A549 treated with Hydrocortisone at 1 μM for 4 hours (cell line): Measurements from ENCODE around the gene ERVH48-1. TPM values are rescaled to one million over a fixed set of nuclear protein-coding genes. Genes with fewer than 3 reads are reported as not detected.

Experiments used
- total RNA-seq: library from RNA; stranded (reverse); fragments of 200-300 nt; extraction: Qiagen RNA extraction; gene quantifications from 5 replicates; pipeline ENCODE4 v1.2.3, GENCODE V29; 2022

ERVH48-1 gene
- not detected in 5 replicates for total RNA-seq

GRCh38 chr21:42925114-42925926, at the start of gene ERVH48-1:
TSS of gene ERVH48-1 (minus strand) at chr21:42925630. CDS start at chr21:42919006, 6,624 bp downstream.

DNA sequence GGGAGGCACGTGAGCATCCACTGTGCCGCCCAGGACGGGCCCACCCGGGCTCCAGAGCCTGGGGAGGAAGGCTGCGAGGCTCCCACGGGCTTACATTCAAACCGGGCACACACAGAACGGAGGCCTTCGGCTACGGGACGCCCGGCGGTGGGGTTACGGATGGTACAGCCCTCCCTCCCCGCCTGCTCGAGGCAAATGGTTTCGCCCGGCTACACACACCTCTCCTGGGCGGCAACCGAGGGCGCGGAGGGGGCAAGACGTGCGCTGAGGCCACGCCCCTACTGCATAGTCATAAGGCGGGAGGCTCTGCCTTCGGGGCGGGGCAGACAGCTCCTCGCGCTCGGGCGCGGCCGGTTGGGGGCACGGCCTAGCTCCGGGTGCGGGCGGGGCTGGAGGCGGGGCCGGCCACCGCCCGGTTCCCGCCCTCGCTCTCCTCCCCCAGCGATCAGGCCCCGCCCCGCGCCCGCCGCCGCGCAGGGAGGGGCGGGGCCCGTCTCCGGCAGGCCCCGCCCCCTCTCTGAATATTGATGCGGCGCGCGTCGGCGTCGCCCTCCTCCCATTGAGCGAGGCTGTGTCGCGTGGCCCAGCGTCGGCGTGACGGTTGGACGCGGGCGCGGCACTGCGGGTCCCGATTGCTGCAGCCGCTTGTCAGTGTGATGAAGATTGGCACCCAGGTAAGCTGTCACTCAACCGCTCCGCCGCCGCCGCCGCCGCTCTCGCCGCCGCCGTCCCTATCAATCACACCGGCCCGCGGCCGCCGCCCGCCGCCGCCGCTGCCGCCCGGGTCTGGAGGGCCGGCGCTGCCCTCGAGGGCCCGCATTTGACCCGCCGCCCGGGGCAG, 48.8 kb upstream of the ERVH48-1 start, which contains the start of gene PKNOX1:
Gene PKNOX1 (plus strand): TSS at position 572 of the 841 bp plus-strand sequence. CDS start 29,820 bp downstream, outside the sequence.

DNA sequence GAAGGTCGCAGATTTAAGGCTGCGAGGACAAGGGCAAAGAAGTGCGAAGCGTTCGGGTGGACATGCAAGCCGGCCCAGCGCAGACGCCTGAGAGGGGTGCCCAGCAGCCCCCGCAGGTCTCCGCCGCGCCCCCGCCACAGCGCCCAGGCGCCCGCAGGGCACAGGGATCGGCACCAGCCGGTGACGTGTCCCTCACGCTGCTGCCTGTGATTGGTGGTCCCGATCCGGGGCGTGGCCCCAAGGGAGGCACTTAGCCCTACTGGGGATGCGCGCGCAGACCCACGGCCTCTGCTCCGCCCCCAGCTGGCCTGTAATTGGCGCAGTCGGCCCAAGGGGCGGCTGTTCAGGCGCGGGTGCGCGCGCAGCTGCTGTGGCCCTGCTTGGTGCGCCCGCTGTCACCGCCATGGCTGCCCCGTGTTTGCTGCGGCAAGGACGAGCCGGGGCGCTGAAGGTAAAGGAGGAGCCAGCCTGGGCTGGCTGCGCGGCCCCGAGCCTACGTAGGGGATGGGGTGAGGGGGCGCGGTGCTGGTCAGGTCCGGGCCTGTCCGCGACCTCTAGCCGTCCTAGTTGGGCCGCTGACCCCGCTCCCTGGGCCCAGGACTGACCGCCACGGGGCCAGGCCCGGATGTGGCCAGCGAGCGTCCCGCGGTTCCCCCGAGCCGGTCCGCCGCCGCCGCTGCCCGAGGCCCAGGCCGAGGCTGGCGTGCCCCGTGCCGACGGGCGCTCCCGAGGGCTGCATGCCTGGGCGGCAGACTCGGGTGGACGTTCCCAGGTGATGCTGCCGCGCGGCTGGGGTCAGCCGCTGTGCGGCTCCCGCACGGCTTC, 32.3 kb downstream of the ERVH48-1 start, which contains the start of gene NDUFV3:
Gene NDUFV3 (plus strand): TSS at position 379 of the 825 bp plus-strand sequence. CDS start 25 bp downstream, at position 404.

GRCh38 chr21:42878993-42879787, 46.2 kb downstream of the ERVH48-1 start, which contains the start of gene WDR4:
TSS of gene WDR4 (minus strand) at chr21:42879539. CDS start at chr21:42879495, 44 bp downstream.

Other genes with a start within 250 kb of the ERVH48-1 start
- gene WDR4, start 46.1 kb downstream of the ERVH48-1 start, total RNA-seq = 26.2 to 31.1 TPM (median 27.7 TPM) in 5 replicates
- gene NDUFV3, start 32.3 kb downstream of the ERVH48-1 start, total RNA-seq = 19.7 to 21.0 TPM (median 20.3 TPM) in 5 replicates
- gene PKNOX1, start 48.9 kb upstream of the ERVH48-1 start, total RNA-seq = 4.6 to 6.4 TPM (median 5.9 TPM) in 5 replicates
- gene CBS, start 150.2 kb upstream of the ERVH48-1 start, total RNA-seq = 11.2 to 13.0 TPM (median 12.1 TPM) in 5 replicates
- gene U2AF1, start 181.9 kb upstream of the ERVH48-1 start, total RNA-seq = 54.9 to 77.3 TPM (median 63.8 TPM) in 5 replicates
- not detected in 5 replicates for gene CRYAA, start 243.4 kb upstream of the ERVH48-1 start, total RNA-seq